SU-DHL-6 (cell line): ENCODE results near the gene PRKCE.

Source experiments
- H2AFZ ChIP-seq: fragments of 200-600 bp; sonication (generic); 2 replicates; pipeline ENCODE4 v1.6.1; 2014; ENCODE audit warnings: low read depth, mild to moderate bottlenecking, moderate library complexity, mixed read lengths, antibody characterized with exemption, low read length; ENCODE audit not compliant: severe bottlenecking
- H3F3A ChIP-seq: fragments of 200-600 bp; shearing (Covaris generic); 2 replicates; pipeline ENCODE4 v1.6.0; 2016; ENCODE audit warnings: antibody characterized with exemption, mild to moderate bottlenecking; ENCODE audit not compliant: insufficient read depth
- H3K27ac ChIP-seq: fragments of 200-600 bp; sonication (generic); 2 replicates; pipeline ENCODE4 v1.5.1; 2016; ENCODE audit warnings: low read depth, mild to moderate bottlenecking, low read length, moderate library complexity, mixed read lengths
- H3K27me3 ChIP-seq: fragments of 200-600 bp; sonication (generic), shearing (Covaris generic); 2 replicates; pipeline ENCODE4 v1.6.0; 2014; ENCODE audit warnings: mild to moderate bottlenecking, low read length
- H3K36me3 ChIP-seq: fragments of 200-600 bp; sonication (generic); 2 replicates; pipeline ENCODE4 v1.6.1; 2014; ENCODE audit warnings: mild to moderate bottlenecking, low read length, mixed read lengths
- H3K4me2 ChIP-seq: fragments of 300-600, 200-600 bp; shearing (Covaris generic), sonication (generic); 2 replicates; pipeline ENCODE4 v1.6.0; 2014; ENCODE audit warnings: low read length, low read depth, mild to moderate bottlenecking; ENCODE audit not compliant: poor library complexity, severe bottlenecking
- H3K4me3 ChIP-seq: fragments of 200-600 bp; sonication (generic); 2 replicates; pipeline ENCODE4 v1.5.1; 2014; ENCODE audit warnings: antibody characterized with exemption, low read length, mild to moderate bottlenecking, mixed read lengths; ENCODE audit not compliant: insufficient read depth, poor library complexity, severe bottlenecking
- H3K79me2 ChIP-seq: fragments of 200-600 bp; sonication (generic); 2 replicates; pipeline ENCODE4 v1.6.1; 2014; ENCODE audit warnings: mild to moderate bottlenecking, low read length, moderate library complexity; ENCODE audit not compliant: insufficient read depth
- H3K9ac ChIP-seq: fragments of 200-600 bp; sonication (generic); 2 replicates; pipeline ENCODE4 v1.7.0; 2014; ENCODE audit warnings: mild to moderate bottlenecking, low read length
- H3K9me2 ChIP-seq: fragments of 200-600 bp; sonication (generic); replicated peaks from 2 replicates; pipeline ENCODE4 v1.6.1; 2014; ENCODE audit warnings: low read length; ENCODE audit not compliant: insufficient read depth
- H3K9me3 ChIP-seq: fragments of 200-600 bp; sonication (generic); 2 replicates; pipeline ENCODE4 v1.6.1; 2014; ENCODE audit warnings: low read length, mixed read lengths; ENCODE audit not compliant: insufficient read depth
- H4K20me1 ChIP-seq: fragments of 200-600 bp; sonication (generic); 2 replicates; pipeline ENCODE4 v1.6.1; 2014; ENCODE audit warnings: low read depth, mild to moderate bottlenecking, antibody characterized with exemption, low read length, moderate library complexity, mixed read lengths
- EZH2phosphoT487 ChIP-seq: fragments of 200-600 bp; sonication (generic), shearing (Covaris generic); conservative IDR thresholded peaks from 2 replicates; pipeline ENCODE4 v1.6.1; 2018; ENCODE audit warnings: mild to moderate bottlenecking, antibody characterized with exemption, low read length, moderate library complexity, mixed read lengths
- TF ChIP-seq, protein P1 (sequence below): fragments of 200-600 bp; sonication (generic); IDR thresholded peaks from one replicate; pipeline ENCODE4 v1.5.1; 2017; ENCODE audit warnings: antibody characterized with exemption, mild to moderate bottlenecking, low read length, moderate library complexity; ENCODE audit not compliant: insufficient read depth, poor library complexity, severe bottlenecking

Gene PRKCE

DNA sequence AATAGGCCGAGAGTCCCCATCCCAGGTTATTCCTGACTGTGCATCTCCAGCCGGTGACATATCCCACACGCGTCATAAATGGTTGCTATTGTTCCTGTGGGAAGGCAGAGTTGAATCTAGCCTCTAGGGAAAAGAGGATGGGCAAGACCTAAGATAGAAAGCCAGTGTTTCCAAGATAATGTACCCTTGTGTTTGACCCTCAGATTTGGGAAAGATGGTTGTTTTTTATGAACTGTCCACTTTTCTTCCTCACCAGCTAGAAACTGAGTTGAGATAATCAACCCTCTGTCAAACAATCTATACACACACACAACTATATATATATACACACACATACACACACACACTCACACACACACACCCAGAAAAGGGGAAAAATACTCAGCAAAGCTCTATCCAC lies 131.0 kb downstream of the PRKCE start:
- Histone ChIP-seq H3K27ac (no peak overlapping the region), H3K4me3 (no peak overlapping the region), H4K20me1 (no peaks in the 10 kb centered on the region), H3K9ac (no peak overlapping the region), H3K9me3 (no peaks in the 10 kb centered on the region), H3K9me2 (no peaks in the 10 kb centered on the region), H3K4me2 (no peak overlapping the region), H2AFZ (no peak overlapping the region), H3K27me3 (no peaks in the 10 kb centered on the region), H3F3A (no peaks in the 10 kb centered on the region), H3K79me2 (no peaks in the 10 kb centered on the region), H3K36me3 (no peaks in the 10 kb centered on the region)
- no peak for TF ChIP-seq EZH2phosphoT487
- TF ChIP-seq, protein P1, sequence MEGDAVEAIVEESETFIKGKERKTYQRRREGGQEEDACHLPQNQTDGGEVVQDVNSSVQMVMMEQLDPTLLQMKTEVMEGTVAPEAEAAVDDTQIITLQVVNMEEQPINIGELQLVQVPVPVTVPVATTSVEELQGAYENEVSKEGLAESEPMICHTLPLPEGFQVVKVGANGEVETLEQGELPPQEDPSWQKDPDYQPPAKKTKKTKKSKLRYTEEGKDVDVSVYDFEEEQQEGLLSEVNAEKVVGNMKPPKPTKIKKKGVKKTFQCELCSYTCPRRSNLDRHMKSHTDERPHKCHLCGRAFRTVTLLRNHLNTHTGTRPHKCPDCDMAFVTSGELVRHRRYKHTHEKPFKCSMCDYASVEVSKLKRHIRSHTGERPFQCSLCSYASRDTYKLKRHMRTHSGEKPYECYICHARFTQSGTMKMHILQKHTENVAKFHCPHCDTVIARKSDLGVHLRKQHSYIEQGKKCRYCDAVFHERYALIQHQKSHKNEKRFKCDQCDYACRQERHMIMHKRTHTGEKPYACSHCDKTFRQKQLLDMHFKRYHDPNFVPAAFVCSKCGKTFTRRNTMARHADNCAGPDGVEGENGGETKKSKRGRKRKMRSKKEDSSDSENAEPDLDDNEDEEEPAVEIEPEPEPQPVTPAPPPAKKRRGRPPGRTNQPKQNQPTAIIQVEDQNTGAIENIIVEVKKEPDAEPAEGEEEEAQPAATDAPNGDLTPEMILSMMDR = no peak

DNA sequence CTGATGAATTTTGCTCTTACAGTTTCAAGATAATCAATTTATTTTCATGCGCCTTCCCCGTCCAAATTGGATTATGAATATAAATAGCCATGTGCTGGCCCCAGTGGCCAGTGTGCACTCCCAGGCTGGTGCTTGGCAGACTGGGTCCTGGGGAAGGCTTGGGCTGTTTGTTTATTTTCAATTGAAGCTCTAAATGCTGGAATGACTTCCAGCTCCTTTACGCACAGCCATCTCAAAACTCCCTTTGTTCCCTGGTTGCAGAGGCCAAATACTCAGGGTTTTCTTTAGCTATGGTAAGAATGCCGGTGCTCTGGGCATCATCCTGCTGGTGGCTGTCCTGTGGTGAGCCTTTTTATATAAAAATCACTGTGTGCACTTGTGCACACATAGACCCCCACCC lies 131.5 kb downstream of the PRKCE start:
- no peak overlapping the region for H3K9ac ChIP-seq
- no peak for TF ChIP-seq EZH2phosphoT487
- TF ChIP-seq, protein P1 = no peak
- H3K4me3 ChIP-seq = no peak overlapping the region
- H3K27me3 ChIP-seq = no peaks in the 10 kb centered on the region
- no peaks in the 10 kb centered on the region for H4K20me1 ChIP-seq
- no peaks in the 10 kb centered on the region for H3K9me2 ChIP-seq
- H3F3A ChIP-seq = no peaks in the 10 kb centered on the region
- no peaks in the 10 kb centered on the region for H3K36me3 ChIP-seq
- no peak overlapping the region for H3K27ac ChIP-seq
- no peak overlapping the region for H3K4me2 ChIP-seq
- H3K9me3 ChIP-seq = no peaks in the 10 kb centered on the region
- no peaks in the 10 kb centered on the region for H3K79me2 ChIP-seq
- H2AFZ ChIP-seq = no peak overlapping the region

DNA sequence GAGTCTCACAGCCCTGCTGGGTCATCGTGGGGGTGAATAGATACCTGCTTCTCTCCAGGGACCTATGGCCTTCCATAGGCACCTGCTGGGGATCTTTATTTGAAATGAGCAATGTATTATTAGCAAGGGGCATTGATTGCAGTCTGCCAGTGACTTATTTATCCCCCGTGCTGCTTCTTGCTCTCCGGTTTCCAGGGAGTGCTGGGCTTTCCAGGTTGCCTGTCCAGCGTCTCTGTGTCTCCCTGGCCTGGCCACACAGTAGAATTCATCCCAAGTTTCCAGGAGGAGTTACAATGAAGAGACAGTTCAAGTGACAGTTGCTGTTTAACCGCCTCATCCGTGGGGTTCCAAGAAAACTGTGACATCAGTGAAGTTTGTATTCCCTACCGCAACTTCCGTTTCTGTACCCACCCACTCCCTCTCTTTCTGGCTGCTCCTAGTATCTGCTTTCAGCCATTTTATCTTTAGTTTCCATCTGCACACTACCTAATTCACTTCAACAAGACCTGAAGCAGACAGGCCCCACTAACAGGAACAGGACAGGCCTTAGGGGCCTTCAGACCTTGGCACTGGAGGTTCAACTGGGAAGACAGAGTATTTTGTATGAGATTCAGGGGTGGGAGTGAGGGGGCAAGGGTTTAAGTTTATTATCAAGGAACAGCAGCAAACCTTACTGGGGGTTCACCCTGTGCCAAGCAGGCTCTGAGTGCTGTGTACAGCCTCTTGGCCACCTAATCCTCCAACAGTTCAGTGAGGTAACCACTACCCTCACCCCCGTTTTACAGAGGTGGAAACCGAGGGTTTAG lies 134.8 kb downstream of the PRKCE start:
- no peak for TF ChIP-seq EZH2phosphoT487
- TF ChIP-seq, protein P1 = no peak
- Histone ChIP-seq H3K4me2 (no peak overlapping the region), H3K9ac (no peak overlapping the region), H3K9me3 (no peaks in the 10 kb centered on the region), H3K9me2 (no peaks in the 10 kb centered on the region), H2AFZ (no peak overlapping the region), H3K79me2 (no peaks in the 10 kb centered on the region), H3F3A (no peaks in the 10 kb centered on the region), H3K36me3 (no peaks in the 10 kb centered on the region), H3K4me3 (no peak overlapping the region), H3K27ac (no peak overlapping the region), H3K27me3 (no peaks in the 10 kb centered on the region), H4K20me1 (no peaks in the 10 kb centered on the region)
